HG03060 (cell line): ENCODE results near the gene AATF.

Source experiments
- ATAC-seq: cut with Tn5 transposase; IDR thresholded peaks from one replicate; pipeline ENCODE4 v1.9.1; 2021; ENCODE audit warnings: low read depth, moderate number of reproducible peaks; ENCODE audit not compliant: unreplicated experiment

The AATF gene

DNA sequence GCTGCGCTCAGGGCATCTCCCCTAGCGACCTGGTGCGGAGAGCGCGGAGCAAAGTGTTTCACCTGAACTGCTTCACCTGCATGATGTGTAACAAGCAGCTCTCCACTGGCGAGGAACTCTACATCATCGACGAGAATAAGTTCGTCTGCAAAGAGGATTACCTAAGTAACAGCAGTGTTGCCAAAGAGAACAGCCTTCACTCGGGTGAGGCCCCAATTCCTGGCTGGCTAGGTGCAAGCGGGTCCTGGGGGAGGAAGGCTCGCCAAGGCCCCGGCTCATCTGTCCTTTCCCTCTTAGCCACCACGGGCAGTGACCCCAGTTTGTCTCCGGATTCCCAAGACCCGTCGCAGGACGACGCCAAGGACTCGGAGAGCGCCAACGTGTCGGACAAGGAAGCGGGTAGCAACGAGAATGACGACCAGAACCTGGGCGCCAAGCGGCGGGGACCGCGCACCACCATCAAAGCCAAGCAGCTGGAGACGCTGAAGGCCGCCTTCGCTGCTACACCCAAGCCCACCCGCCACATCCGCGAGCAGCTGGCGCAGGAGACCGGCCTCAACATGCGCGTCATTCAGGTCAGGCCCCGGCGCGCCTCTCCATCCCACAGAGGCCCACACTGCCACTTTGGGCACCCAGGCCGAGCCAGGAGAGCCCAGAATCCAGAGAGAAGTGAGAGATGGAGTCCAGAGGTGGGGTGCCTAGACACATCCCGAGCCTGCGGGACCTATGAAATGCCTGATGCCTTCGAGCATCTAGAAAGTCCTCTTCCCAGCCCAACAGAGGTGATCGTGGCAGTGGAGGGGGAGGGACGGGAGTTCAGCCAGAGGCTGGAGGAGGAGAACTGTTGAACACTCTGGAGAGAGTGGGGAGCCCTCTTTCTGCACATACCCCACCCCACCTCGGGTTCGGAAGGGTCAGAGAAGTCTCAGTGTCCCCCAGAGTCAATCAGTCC, 8.2 kb upstream of the AATF start:
- no peak for ATAC-seq

DNA sequence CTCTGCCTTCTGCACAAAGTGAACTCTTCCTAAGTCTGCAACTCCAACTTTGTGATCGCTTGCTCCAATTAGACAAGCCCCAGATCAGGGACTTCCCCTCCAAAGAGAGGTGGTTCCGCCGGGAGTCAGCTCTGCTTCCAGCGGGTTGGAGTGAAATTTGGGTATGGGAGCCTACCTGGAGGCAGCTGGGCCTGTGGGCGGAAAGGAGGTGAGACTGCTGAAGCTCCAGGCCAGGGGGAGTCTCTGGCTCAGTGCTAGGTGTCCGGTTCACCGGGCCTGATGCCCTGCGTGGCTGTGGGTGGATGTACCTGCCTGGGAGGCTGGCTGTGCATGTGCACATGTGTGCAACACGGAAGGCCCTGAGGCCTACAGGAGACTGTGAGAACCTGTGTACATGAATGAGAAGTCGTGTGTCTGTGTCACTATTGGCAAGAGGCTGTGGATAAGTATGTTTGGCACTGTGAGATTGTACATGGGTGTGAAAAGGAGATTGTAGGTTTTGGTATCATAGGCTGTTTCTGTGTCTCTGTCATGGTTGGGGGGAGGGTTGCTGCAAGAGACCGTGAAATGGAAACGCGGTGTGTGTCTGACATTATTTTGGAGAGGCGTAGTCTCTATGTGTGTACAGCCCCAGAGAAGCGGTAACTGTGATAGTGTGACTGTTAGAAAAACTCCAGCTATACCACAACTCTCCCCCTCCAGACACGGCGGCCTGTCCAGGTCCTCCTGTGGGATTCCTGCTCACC, 7.3 kb upstream of the AATF start:
- ATAC-seq = no peak

DNA sequence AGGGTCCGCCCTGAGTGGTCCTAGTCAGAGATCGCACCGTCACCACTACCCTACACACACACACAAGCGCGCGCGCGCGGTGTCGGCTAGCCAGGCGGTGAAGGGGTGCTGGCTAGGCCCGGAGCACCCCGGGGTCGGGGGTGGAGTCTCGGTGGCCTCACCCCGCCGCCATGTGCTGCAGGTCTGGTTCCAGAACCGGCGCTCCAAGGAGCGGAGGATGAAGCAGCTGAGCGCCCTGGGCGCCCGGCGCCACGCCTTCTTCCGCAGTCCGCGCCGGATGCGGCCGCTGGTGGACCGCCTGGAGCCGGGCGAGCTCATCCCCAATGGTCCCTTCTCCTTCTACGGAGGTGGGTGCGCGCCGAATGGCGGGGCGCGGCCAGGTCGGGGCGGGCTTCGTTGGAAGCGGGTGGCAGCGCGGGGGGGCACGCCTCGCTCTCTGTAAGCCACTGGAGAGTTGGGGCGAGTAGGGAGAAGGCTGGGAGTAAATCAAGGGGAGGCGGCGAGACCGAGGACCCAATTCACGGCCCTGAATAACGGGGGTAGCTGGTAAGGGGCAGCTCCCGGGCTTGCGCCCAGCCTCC, 6.6 kb upstream of the AATF start:
- no peak for ATAC-seq

DNA sequence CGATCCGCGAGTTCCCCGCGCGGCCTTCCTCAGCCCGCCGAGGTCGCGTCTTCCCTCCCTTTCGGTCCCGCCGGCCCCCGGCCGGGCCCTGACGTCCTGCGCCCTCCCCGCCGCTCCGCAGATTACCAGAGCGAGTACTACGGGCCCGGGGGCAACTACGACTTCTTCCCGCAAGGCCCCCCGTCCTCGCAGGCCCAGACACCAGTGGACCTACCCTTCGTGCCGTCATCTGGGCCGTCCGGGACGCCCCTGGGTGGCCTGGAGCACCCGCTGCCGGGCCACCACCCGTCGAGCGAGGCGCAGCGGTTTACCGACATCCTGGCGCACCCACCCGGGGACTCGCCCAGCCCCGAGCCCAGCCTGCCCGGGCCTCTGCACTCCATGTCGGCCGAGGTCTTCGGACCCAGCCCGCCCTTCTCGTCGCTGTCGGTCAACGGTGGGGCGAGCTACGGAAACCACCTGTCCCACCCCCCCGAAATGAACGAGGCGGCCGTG, 6.1 kb upstream of the AATF start:
- ATAC-seq = no peak

DNA sequence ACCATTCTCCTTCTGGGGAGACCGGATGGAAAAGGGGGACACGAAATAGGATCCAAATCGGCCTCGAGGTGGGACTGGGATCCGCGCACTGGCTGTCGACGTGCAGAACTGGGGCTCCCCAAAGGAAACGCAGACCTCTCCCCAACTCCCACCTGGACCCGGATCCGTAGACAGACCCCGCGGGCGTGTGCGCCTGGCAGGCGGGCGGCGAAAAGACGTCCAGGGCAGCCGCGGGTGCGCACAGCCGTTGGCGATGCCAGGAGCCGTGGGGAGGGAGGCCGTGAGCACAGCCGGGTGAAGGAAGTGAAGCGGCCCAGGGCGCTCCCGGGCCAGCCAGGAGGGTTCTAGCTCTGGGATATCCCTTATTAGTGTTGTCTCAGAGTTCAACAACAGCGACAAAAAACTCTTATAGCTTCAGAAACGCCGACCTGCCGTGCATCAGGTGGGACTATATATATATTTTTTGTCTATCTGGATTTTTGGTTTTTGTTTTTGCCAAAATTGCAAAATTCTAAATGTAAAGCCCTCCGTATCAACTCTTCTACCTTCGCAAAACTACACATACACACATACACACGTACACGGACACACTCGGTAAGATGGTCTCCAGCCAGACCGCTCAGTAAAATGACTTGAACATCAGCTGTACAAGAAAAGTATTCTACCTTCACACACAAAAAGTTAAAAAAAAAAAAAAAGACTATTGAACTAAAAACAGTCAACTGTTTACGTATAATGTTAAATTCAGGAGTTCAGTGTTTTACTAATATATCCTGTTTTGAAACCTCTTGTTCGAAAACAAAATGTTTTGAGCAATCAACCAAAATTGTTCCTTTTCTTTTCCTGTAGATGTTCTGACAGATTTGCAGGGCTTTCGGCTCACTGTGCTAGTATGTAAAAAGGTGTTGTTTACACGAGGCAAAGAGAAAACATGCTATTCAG, 5.2 kb upstream of the AATF start:
- ATAC-seq = no peak

DNA sequence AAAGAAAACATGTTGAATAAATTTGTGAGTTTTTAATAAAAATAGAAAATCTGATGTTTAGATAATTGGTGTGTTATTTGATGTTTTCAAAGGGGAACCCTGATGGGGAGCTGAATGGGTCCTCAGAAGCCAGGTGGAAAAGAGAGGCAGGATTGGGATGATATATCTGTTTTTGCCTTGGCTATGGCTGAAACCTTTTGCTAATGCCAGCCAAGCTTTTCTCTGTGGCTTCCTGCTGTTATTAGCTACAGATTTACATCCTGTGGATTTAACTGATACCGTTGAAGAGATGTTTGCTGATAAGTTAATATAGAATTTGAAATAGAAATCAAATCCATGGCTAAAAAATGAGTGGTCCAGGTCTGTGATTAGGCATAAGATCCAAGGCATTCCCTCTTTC, 4.2 kb upstream of the AATF start:
- no peak for ATAC-seq

DNA sequence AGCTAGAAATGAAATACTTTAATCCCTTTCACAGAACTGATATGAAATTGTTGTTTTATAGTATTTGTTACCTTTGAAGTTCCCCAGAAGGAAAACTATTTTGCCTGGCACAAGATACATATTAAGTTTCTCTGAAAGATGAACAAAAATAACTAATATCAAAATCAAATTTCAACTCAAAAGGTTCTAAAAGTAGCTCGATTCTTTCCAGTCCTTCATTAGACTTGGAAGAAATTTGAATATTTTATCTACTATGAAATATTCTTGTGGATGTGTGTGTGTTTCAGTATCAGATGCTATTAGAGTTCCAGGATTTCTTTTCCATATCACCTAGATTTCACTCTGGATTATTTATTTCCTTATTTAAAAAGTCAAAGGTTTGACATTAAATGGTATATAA, 3.6 kb upstream of the AATF start:
- ATAC-seq = no peak

DNA sequence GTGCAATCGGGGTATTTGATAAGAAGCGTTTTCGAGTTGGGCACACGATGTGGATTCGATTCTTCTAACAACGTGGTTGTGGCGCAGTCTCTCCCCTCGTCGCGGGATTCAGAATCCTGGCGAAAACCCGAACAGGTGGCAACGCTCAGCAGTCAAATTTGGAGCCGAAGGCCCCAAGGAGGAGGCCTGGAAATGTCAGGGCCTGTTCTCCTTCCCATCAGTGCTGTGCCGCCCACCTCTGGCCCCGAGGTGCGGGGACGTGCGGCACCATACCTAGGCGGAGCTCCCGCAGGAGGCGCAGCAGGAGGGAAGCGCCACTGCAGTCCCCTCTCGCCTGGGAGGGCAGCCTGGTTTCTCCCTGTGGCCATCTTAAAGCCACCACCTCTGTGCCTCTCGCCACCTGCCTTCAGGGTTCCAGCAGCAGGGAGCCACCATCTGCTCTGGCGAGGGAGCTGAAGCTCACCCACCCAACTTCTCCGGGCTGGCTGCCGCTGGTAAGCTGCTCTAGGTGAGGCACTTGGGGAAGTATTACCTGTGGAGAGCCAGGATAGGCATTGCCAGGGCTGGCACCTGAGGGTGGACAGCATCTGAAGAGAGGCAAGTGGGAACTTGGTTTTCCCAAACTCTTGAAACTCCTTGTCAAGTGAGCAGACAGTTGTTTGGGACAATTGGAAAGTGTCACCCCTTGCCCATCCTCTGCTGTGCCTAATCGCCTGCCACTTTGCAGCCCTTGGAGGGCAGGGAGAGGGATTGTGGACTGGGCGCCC, 2.6 kb upstream of the AATF start:
- no peak for ATAC-seq

DNA sequence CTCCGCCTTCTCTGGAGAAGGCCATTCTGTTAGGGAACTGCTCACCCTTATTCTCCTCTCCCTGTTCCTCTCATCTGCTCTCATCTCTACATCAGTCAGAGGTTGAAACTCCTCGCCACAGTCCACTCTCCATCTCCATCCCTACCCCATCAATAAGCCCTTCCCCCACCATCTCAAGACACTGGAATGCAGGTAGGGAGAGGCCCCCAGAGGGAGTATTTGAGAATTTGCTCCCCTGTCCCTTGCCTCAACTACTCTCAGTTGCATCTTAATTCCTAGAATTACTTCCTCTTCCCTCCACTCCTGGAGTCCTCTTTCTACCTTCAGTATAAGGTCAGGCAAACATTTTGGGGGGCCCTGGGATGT, 2.0 kb upstream of the AATF start:
- ATAC-seq = no peak

DNA sequence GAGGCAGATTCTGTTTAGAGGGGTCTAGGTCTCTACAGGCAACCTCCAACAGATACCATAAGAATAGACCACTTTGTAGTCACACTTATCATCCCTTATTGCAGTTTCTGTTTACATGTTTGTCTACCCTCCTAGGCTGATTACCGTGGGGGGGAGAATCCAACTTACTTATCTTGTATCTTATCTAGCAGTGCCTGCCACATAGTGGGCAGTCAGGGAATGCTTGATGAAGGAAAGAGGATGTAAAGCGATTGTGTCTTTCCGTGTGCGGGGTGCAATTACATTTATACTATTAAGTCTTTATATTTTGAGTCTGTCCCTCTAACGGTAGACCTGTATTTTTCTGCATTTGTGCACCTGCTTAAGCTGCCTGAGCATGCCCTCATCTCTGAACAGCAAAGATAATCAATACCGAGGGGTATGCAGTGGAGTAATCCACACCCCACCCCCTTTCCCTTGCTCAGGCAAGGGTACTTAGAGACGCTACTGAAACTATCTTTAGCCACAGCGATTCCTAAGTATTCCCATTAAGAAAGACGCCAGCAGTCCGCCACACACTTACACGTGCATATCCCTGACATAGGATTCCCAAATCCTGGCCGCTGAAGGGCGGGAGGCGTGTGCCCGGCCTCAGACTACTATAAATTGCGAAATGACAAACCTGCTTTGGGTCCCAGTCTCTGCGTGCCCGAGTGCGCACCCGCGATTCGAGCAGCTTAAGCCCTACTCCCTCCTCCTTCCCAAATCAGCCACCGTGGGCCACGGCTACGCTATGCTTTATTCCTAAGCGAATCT, 635 bp upstream of the AATF start:
- no peak for ATAC-seq

DNA sequence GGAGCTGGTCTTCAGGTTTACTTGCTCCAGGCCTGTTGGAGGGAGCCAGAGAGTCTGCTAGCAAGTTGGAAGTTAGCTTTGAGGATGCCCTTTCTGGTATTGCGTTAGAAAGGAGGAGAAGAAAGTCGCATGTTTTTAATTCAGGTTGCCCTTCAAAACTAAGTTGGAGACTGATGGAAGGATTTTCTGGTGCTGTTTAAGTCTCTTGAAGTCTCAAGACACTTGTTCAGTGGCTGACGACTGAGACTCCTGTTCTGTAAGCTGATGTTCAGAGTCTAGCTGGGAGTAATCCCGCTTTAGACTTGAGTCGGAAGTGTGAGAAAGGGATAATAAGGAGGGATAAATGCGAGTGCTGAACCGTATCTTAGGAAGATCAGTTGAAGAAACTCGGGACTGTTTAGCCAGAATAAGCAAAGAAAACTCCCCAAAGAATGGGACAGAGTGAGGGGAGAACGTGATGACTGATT, 740 bp downstream of the AATF start:
- no peak for ATAC-seq

DNA sequence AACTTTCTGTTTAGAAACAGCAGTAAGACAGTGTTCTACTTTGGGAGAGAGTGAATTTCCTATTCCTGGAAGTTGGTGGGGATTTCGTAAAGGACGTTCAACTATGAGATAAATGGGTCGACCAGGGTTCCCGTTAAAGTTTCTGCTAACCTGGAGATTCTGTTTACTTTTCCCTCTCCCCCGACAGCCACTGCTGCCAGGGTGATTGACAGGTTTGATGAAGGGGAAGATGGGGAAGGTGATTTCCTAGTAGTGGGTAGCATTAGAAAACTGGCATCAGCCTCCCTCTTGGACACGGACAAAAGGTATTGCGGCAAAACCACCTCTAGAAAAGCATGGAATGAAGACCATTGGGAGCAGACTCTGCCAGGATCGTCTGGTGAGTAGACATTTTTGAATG, 1.3 kb downstream of the AATF start:
- no peak for ATAC-seq

DNA sequence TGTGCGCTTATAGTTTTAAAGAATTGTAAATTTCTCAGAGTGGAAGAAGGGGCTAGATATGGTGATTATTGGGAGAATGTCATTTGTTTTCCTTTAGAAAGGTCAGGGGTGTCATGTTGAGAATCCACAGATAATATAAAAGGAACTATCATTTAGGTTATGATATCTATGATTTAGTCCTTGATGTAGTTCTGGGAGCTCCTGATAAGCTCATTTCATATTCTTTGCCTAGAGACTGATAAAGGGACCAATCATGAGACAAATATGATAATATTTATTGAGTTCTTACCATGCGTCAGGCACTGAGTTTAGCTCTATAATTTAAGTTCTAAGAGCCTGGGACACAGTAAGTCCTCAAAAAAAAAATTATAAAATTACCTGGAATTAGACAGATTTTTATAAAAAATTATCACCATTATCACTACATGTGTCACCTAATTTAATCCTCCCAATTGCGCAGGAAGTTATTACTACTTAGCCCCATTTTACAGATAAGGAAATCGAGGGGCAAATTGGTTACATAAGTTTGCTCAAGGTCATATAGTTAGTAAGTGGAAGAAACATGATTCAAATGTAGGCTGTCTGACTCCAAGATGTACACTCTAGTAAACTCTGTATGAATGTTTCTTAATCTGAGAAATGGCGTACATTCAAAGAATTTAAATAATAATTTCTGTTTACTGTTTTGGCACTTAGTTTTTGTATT, 2.5 kb downstream of the AATF start:
- ATAC-seq = no peak

DNA sequence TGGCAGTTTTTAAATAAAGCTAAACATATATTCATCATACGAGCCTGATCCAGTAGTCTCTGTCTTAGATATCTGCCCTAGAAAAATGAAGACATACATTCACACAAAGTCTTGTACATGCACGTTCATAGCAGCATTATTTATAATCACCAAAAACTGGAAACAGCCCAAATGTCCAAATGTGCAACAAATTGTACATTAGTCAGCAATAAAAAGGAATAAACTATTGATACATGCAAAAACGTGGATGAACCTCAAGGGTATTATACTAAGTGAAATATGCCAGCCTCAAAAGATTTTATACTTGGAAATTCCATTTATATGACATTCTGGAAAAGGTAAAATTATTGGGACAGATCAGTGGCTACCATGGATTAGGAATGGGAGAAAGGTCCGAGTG, 22.8 kb downstream of the AATF start:
- ATAC-seq = no peak

DNA sequence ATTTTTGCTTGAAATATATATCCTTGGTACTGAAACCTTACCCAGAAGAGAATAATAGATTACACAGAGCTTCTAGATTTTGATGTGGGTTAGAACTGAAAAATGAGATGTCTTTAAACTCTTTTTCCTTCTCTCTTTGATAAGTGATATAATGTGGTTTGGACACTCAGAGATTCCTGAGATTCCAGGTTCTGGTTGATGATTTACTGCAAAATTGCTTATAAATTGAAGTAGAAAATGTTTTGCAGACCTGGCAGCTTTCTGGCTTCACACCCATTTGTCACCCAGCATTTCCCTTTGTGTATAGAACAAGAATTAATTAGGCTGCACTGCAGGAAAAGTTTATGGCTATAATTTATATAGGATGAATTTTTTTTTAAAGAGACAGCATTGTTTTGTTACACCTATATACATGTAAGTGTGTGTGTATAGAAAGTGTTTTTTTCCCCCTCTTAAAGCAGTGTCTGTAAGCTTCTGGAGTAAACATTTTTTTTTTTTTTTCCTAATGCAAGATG, 23.5 kb downstream of the AATF start:
- ATAC-seq = no peak

DNA sequence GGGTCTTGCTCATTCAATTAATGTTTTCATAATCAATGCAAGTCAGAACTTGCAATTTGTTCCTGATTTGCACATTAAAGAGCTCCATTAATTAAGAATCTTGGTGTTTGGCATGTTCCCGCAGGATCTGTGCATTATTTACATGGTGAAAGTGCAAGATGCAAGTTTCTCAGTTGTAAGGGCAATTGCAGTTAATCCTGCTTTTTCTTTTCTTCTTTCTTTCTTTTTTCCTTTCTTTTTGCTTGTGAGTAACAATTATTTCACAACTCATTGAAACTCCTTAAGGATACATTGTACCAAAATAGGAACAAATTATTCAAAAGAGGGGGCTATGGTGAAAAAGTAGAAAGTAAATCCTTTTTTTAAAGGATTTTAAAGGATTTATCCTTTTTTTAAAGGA, 24.2 kb downstream of the AATF start:
- no peak for ATAC-seq

DNA sequence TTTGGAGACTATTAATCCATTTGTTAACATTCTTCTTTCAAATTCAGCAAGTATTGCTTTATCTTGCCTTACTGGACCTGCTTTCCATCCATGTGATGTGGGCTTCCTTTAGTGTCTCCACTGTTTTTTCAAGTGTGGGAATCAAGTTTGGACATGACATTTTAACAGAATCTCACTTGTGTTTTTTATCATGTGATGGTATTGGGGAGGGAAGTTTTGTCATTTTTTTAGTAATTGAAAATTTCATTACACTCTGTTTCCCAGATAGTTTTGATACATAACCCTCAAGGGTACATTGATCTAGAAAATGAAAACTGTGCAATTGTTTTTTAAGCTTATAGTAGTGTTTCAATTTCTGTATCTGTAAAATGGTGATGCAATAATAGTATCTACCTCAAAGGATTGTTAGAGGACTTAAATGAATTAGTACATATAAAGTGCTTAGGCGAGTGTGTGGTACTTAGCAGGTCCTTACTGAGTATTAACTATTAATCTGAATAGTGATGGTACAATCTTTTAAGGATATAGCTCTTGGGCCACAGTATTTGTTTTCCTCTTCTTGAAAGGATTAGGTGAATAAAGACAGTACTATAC, 27.3 kb downstream of the AATF start:
- ATAC-seq = no peak
